HG03175 (cell line): ENCODE measurements around the gene ZNF281.
"Not testable (repeated sequence)": the region's sequence is repeated elsewhere in the genome, so short reads cannot be mapped to it uniquely, and the experiment has no call there.

ENCODE experiments used
- ATAC-seq: cut with Tn5 transposase; IDR thresholded peaks from one replicate; pipeline ENCODE4 v1.9.1; 2021; ENCODE audit warnings: mild to moderate bottlenecking, moderate library complexity; ENCODE audit not compliant: unreplicated experiment

Gene ZNF281

GRCh38 chr1:200432586-200432985 is 22.8 kb upstream of the ZNF281 start:
- no peak for ATAC-seq

DNA sequence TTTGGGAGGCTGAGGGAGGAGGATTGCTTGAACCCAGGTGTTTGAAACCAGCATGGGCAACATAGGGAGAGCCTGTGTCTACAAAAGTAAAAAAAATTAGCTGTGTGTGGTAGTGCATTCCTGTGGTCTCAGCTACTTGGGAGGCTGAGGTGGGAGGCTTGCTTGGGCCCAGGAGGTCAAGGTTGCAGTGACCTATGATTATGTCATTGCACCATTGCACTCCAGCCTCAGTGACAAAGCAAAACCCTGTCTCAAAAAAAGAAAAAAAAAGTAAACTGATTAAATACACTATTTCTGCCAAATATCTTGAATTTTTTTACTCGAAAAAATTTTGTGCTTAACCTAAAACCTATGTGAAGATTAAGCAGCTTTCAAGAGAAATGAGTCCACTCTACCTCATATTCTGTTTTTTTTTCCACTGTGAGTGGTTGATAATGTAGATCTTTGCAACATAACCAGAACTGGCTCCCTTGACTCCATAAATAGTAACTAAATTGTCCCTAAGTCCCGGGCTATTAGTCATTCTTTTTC is 19.4 kb upstream of the ZNF281 start:
- ATAC-seq = no peak

DNA sequence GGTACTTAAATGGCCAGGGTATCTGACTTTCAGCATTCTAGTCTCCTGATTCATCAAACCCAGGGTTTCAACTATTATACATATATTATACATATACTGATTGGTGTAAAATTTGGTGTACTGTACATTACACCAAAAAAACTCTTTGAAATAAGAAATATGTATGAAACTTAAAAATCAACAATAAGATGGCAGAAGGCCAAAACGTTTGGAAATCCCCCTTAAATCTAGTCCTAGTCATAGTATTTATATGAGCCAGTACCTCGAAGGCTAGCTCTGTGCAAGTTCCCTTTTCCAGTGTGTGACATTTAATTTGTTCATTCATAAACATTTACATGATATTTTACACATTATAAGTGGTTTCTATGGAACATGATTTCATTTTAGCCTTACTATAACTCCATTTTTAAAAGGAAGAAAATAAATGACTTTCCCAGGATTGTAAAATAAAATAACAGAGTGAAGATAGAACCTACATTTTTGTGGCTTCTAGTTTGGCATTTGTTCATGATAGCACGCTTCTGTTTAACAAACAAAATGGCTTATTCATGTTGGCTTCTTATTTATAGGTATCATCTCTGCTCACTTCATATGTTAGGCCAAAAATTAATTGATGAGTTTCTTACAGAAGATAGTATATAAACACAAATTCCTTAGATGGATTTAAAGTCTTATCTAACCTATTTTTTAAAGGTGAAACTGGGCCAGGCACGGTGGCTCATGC is 18.8 kb upstream of the ZNF281 start:
- no peak for ATAC-seq

- no peak for ATAC-seq
Observed at GRCh38 chr1:200427744-200428143, 17.9 kb upstream of the ZNF281 start.

- ATAC-seq = no peak
Observed at GRCh38 chr1:200426196-200426595, 16.4 kb upstream of the ZNF281 start.

DNA sequence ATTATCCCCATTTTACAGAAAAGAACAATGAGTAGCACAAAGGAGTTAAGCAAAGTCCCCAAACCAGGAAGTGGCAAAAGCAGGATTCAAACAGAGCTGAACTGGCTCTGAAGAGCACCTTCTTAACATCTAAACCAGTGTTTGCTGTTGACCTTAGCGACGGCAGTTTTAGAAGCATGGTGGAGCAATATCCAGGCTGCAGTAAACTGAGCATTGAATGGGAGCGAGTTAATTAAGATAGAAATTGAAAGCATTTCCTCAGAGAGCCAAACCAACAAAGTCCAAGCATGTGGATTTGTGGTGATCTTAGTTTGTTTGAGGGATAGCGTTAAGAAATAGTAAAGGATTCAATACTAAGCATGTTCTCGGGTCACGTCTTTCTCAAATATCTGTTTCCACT is 13.4 kb upstream of the ZNF281 start:
- no peak for ATAC-seq

- no peak for ATAC-seq
Observed at GRCh38 chr1:200422211-200422610, 12.4 kb upstream of the ZNF281 start.

- ATAC-seq = peak; percentile 85
Observed at GRCh38 chr1:200415789-200416593, 6.2 kb upstream of the ZNF281 start.

DNA sequence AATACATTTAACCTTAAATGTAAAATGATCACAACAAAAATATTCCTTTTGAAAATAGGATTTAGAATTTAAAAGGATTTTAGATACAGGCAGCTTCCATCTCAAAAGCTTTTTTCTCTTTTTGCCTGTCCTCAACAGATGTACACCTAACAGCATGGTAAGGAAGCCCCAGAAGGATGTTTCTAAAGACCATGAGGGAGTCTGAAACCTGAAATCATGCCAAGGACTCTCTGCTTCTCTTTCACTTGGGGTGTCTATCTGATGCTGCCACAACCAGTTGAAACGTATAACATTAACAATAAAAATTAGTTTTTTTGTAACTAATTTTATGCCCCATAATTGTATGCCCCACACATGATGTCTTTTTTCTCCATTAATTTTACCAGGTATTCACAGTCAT is 5.4 kb upstream of the ZNF281 start:
- peak; percentile 58 for ATAC-seq

- ATAC-seq = no peak
Observed at GRCh38 chr1:200414657-200415056, 4.8 kb upstream of the ZNF281 start.

DNA sequence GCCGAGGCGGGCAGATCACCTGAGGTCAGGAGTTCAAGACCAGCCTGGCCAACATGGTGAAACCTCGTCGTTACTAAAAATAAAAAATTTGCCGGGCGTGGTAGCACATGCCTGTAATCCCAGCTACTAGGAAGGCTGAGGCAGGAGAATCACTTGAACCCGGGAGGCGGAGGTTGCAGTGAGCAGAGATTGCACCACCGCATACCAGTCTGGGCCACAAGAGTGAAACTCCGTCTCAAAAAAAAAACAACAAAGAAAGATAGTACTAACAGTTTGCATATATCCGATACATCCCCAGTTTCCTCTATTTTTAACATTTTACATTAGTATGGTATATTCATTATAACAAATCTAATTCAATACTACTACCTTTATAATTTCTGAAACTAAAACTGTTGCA is 3.9 kb upstream of the ZNF281 start:
- not testable (repeated sequence) for ATAC-seq

DNA sequence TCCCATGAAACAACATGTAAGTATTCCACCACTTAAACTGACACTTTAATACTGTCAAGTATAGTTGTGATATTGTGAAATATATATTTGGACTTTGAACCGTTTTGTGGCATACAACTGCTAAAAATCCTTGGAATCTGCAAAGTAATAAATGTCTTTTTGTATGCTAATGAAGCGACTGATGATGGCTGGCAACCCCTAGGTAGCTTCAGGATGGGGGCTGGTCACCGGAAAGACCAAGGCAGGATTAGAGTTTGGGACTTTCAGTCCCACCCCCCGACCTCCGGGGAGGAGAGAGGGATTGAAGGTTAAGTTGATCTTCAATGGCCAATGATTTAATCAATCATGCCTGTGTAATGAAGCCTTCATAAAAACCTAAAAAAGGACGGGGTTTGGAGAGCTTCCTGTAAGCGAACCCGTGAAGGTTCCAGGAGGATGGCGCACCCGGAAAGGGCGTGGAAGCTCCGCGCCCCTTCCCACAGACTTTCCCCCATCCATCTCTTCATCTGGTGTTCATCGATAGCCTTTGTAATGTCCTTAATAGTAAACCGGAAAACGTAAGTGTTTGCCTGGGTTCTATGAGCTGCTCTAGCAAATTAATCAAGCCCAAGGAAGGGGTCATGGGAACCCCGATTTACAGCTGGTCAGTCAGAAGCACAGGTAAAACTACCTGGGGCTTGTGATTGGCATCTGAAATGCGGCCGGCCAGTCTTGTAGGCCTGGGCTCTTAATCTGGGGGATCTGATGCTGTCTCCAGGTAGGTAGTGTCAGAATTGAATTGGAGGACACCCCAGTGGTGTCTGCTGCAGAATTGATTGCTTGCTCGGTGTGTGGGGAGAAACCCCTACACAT is 1.8 kb upstream of the ZNF281 start:
- no peak for ATAC-seq

GRCh38 chr1:200410566-200410878 is 686 bp upstream of the ZNF281 start:
- ATAC-seq = no peak

DNA sequence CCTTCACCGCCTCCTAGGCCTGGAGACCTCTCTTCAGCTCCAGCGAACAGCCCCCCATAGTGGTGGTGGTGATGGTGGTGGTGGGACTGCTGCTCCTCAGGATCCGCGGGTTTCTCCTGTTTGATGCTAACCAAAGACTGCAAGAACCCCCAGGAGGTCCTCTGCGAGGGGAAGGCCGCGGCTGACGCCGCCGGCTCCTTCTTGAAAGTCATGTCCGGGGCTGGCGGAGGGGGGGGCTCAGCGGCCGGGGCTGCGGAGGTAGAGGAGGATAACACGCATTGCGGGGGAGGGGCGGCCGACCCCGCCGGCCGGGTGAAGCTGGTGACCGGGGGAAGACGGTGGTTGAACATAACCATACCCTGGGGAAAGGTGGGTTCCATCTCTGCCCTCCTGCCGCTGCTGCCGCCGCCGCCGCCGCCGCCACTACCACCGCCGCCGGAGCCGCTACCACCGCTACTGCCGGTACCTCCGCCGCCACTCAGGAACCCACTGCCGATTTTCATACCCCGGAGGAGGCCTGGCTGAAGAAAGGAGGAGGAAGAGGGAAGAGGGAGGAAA is 554 bp downstream of the ZNF281 start:
- peak; percentile 36 for ATAC-seq

GRCh38 chr1:200406161-200406797 is 3.6 kb downstream of the ZNF281 start:
- no peak for ATAC-seq

GRCh38 chr1:200405264-200405663 is 4.6 kb downstream of the ZNF281 start:
- no peak for ATAC-seq

DNA sequence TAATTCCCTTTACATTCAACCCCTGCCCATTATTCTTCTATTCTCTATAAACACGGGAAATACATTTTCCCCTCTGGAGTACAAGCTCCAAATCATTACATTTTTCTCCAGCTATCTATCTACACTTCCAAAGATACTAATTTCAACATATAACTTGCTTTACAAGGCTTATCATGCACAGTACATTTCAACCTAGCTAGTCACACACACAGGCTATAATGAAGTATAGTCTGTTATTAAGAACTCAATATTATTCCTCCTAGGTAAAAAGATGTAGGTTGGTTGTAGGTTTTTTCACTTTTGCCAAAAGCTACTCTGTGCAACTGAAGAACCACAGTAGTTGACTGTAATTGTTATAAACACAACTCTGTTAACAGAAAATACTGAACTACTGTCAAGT is 8.1 kb downstream of the ZNF281 start:
- no peak for ATAC-seq

DNA sequence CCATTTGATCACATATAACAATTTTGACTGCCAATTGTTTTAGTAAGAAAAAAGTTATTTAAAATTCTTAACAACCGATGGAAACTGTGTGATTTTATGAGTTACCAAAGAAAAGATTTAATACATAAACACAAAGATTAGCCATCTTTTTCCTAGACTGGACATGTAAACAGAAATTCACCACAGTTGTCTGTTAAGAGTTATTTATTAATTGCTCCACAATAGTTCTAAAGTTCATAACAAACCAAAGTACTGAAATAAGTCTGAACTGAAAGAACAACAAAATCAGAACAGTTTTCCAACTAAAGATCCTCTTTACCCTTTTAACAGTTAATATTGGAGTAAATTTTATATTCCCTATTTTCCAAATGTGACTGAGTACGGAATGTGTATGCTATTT is 8.6 kb downstream of the ZNF281 start:
- no peak for ATAC-seq

GRCh38 chr1:200400556-200400955 is 9.3 kb downstream of the ZNF281 start:
- ATAC-seq = no peak

GRCh38 chr1:200399860-200400259 is 10.0 kb downstream of the ZNF281 start:
- ATAC-seq = no peak

- ATAC-seq = no peak
Observed at GRCh38 chr1:200398373-200398772, 11.5 kb downstream of the ZNF281 start.
